Fibroblast of mammary gland (primary cell): ENCODE measurements around the gene FTO.

Source experiments
- DNase-seq: peaks from one replicate; pipeline ENCODE4 v3.0.0-alpha.2; 2010; ENCODE audit warnings: low read depth
- H3K4me3 ChIP-seq: 2 replicates; pipeline ENCODE4 v1.5.1; 2011; ENCODE audit warnings: low read depth, mild to moderate bottlenecking, low read length, moderate library complexity; ENCODE audit not compliant: control insufficient read depth
- TF ChIP-seq, protein P1 (sequence below): conservative IDR thresholded peaks from 2 replicates; pipeline ENCODE4 v1.5.1; 2011; ENCODE audit warnings: low read depth, low read length, inconsistent platforms; ENCODE audit not compliant: control insufficient read depth, insufficient read depth

Gene FTO

DNA sequence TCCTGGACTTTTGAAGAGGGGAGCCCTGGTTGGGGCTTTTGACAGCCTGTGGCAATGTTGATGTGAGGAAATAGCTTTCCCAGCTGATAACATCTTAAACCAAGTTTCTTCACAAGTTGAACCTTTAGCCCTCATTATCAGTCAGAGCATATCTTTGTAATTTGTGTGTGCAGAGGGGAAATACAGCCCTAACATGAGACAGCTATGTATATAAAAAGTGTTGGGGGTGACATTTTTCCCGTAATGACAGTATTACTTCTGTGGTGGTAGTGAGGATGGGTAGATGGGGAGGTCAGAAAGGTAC, 221.1 kb downstream of the FTO start:
- no peak for DNase-seq
- TF ChIP-seq, protein P1, sequence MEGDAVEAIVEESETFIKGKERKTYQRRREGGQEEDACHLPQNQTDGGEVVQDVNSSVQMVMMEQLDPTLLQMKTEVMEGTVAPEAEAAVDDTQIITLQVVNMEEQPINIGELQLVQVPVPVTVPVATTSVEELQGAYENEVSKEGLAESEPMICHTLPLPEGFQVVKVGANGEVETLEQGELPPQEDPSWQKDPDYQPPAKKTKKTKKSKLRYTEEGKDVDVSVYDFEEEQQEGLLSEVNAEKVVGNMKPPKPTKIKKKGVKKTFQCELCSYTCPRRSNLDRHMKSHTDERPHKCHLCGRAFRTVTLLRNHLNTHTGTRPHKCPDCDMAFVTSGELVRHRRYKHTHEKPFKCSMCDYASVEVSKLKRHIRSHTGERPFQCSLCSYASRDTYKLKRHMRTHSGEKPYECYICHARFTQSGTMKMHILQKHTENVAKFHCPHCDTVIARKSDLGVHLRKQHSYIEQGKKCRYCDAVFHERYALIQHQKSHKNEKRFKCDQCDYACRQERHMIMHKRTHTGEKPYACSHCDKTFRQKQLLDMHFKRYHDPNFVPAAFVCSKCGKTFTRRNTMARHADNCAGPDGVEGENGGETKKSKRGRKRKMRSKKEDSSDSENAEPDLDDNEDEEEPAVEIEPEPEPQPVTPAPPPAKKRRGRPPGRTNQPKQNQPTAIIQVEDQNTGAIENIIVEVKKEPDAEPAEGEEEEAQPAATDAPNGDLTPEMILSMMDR = no peak
- no peak overlapping the region for H3K4me3 ChIP-seq

DNA sequence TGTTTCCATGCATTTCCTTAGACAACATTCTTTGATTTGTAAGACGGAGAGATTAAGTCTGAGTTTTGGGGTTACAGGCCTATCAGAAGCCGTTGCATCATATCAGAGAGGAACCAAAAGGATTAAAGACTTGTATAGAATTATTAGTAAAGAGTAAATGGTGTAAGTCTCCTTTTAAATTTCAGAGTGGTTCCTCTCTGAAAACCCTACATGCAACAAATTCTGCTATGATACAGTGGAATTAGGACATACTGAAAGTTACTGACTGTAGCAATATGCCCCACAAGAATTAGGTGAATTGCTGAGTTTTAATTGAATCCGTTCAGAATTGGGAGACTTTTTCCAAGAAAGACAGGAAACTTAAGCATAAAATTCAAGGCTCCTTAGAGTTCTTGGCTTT, 221.6 kb downstream of the FTO start:
- DNase-seq = no peak
- H3K4me3 ChIP-seq = no peak overlapping the region
- TF ChIP-seq, protein P1 = no peak

DNA sequence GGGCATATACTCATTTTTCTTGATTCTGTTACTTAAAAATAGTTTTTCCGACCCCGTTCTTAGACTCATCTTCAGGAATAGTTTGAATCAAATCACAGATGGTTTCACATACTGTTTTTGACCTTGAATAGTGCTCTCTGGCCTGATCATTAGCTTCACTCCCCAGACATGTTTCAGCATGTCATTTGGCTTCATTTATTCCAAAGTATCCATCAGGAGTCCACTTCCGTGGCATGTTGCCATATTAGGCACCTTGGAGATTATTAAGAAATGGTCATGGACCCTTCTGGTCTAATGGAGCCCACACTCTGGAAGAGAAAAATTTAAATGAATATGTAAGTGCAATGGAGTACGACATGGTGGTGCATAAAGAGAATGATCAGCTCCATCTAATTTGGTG, 222.3 kb downstream of the FTO start:
- no peak overlapping the region for H3K4me3 ChIP-seq
- DNase-seq = no peak
- TF ChIP-seq, protein P1 = no peak

DNA sequence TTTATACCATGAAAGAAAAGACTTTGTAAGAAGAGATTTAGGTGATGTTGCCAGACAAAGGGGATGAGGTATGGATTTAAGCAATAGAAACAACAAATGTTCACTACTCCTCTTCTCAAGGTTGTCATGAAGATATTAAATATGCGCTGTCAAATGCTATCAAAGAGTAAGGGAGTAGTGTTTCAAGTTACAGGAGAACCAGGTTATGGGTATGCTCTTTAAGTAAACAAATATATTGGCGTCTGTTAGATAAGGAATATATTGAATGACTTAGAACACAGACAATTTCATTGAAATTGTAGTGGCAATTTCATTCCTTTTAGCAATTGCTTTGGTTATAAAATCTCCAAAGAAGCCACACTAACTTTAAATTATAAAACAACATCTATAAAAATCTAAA, 229.0 kb downstream of the FTO start:
- no peak overlapping the region for H3K4me3 ChIP-seq
- TF ChIP-seq, protein P1 = no peak
- no peak for DNase-seq

DNA sequence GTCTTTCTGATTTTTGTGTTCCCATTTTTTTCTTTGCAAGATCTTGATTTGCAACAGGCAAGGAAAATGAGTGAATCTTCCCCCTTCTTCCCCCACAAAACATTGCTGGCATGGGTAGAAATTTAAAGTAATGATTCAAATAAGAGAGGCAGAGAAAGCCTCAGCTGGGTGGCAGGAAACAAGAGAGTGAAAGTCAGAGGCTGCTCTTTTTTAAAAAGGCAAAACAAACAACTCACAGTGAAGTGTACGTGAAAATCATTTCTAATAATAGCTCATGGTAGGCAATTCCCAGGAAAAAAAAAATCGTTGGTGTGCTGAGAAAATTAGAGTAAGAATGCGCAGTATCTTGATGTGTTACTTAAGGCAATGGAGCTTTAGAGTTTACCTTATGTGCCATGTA, 229.5 kb downstream of the FTO start:
- no peak for DNase-seq
- TF ChIP-seq, protein P1 = no peak

DNA sequence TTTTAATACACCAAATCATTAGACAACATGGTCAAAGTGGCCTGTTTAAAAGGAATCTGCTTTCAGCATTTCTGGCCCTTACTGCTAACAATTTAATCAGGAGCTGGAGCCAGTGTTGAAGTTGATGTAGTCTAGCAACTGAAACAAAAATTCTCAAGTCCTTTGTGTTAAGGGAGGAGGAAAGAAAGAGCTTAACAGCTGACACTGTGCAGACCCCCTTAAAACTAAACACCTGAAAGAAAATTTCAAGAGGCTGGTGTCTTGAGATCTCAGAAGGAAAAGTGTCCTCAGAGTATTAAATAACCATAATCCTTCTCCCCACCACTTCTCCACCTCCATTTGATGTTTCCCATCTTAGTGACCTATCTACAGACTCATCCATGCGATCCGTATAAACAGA, 232.1 kb downstream of the FTO start:
- H3K4me3 ChIP-seq = no peak overlapping the region
- no peak for DNase-seq
- TF ChIP-seq, protein P1 = no peak

More for the DNA sequence above, 229.5 kb downstream of the FTO start:
- no peak overlapping the region for H3K4me3 ChIP-seq

DNA sequence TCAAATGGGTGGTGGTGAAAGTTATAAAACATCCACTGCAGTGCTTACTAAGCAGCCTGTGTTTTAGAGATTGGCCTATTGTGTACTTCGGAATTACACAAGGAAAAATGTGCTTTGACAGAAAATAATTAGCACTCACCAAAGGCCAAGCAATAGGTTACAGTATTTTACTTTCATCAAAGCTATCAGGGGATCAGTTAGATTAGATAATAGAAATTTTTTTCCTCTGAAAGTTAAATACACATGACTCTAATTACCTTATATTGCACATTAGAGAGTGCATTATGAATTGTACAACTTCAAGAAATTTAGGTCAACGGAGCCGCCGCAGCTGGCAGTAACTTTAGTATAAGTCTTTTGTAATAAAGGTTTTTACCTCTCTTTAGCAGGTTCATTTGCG, 232.6 kb downstream of the FTO start:
- TF ChIP-seq, protein P1 = no peak
- DNase-seq = no peak
- H3K4me3 ChIP-seq = no peak overlapping the region
